OCI-LY1 (cell line): Measurements from ENCODE around the gene TMEM190.

Experiments
- EZH2 ChIP-seq: fragments of 200-600 bp; sonication (generic), shearing (Covaris generic); IDR thresholded peaks from 2 replicates; pipeline ENCODE4 v1.8.0; 2017; ENCODE audit warnings: borderline replicate concordance, mixed run types, mild to moderate bottlenecking, antibody characterized with exemption, low read length, moderate library complexity, mixed read lengths
- TF ChIP-seq, protein P1 (sequence below): fragments of 200-600 bp; sonication (generic), shearing (Covaris generic); IDR thresholded peaks from 2 replicates; pipeline ENCODE4 v1.5.1; 2017; ENCODE audit warnings: mild to moderate bottlenecking, antibody characterized with exemption, low read length, moderate library complexity, mixed read lengths

DNA sequence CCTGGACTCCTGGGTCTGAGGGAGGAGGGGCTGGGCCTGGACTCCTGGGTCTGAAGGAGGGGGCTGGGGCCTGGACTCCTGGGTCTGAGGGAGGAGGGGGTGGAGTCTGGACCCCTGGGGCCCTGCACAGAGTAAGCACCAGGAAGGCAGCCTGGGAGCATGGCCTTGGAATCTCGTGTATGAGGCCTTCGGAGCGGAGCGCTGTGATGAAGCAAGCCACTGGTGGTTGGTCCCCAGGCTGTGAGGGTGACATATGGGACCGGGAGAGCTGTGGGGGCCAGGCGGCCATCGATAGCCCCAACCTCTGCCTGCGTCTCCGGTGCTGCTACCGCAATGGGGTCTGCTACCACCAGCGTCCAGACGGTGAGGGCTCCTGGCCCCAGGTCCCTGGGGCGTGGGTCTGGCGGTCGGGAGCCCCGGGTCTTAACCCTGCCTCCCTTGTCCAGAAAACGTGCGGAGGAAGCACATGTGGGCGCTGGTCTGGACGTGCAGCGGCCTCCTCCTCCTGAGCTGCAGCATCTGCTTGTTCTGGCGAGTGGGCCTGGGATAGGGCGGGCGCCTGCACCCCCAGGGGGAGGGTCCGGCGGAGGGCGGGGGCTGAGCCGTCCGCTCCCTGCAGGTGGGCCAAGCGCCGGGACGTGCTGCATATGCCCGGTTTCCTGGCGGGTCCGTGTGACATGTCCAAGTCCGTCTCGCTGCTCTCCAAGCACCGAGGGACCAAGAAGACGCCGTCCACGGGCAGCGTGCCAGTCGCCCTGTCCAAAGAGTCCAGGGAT is 918 bp downstream of the TMEM190 start:
- TF ChIP-seq, protein P1, sequence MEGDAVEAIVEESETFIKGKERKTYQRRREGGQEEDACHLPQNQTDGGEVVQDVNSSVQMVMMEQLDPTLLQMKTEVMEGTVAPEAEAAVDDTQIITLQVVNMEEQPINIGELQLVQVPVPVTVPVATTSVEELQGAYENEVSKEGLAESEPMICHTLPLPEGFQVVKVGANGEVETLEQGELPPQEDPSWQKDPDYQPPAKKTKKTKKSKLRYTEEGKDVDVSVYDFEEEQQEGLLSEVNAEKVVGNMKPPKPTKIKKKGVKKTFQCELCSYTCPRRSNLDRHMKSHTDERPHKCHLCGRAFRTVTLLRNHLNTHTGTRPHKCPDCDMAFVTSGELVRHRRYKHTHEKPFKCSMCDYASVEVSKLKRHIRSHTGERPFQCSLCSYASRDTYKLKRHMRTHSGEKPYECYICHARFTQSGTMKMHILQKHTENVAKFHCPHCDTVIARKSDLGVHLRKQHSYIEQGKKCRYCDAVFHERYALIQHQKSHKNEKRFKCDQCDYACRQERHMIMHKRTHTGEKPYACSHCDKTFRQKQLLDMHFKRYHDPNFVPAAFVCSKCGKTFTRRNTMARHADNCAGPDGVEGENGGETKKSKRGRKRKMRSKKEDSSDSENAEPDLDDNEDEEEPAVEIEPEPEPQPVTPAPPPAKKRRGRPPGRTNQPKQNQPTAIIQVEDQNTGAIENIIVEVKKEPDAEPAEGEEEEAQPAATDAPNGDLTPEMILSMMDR: no peak
- no peak for TF ChIP-seq EZH2
